ENCODE measurements around the gene GATC. TPM values are rescaled to one million over a fixed set of nuclear protein-coding genes. Genes with fewer than 3 reads are reported as not detected.

GATC gene
- total and polyA plus RNA-seq, 2 of the 4 experiments (the other 2 are of a cell fraction), result 8.7 to 16.5 TPM

DNA sequence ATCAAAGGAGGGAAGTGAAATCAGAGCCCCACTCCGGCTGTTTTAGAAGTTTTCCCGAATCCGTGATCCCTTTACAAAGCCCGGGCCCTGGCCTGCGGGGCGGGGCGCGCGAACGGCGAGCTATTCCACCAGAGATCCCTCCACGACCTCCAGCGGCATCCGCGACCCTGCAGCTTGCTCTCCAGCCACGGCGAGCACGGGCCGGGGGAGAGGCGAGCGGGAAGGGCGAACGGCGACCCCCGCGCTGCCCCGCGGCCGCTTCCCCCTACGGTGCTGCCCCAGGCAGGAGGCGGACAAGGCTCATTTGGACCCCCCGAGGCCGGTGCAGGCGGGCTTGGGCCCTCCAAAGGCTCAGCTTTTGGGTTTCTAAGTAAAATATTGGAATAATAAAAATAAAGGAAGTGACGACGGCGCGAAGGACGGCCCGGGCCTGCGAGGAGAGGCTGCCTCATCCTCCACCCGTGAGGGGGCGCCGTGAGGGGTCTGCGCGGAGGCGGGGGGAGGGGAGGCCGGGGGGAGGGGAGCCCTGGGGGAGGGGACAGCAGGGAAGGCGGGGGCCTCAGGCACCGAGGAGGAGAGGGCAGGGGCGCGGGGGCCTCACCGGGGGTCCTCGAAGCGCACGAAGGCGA, 22.7 kb downstream of the GATC start:
- DNase-seq, result peak; percentile 10
- Histone ChIP-seq H4K5ac (ENCODE audit: low read depth, low read length) (peak overlapping the region; percentile 61), H3K9me1 (ENCODE audit: insufficient read depth, low read length) (no peaks in the 10 kb centered on the region), H2BK5ac (ENCODE audit: low read depth, low read length, poor library complexity, severe bottlenecking) (peak overlapping the region; percentile 84), H2AK9ac (replicated peaks; ENCODE audit: low read depth, low read length, poor library complexity) (peak overlapping the region; percentile 80), H3K9ac (ENCODE audit: low read depth, low read length) (peak overlapping the region; percentile 77), H4K91ac (ENCODE audit: insufficient read depth, low read depth, low read length) (peak overlapping the region; percentile 70), H3K4ac (ENCODE audit: low read depth, low read length) (peak overlapping the region; percentile 95), H3K56ac (ENCODE audit: extremely low read depth, insufficient read depth, low read length) (peak overlapping the region; percentile 70; the same call in 1 of the 2 replicates), H3K4me3 (ENCODE audit: insufficient read depth, low read depth, low read length) (peak overlapping the region; percentile 80), H4K20me1 (ENCODE audit: insufficient read depth, low read length) (peaks cover 45% of the 10 kb centered on the region), H3K4me2 (ENCODE audit: low read depth, low read length) (peak overlapping the region; percentile 96), H2AK5ac (ENCODE audit: low read depth, low read length) (peak overlapping the region; percentile 71), H3K9me3 (ENCODE audit: control insufficient read depth, insufficient read depth, low read length) (no peaks in the 10 kb centered on the region), H3K36me3 (ENCODE audit: control insufficient read depth, insufficient read depth, low read length) (peaks cover 19% of the 10 kb centered on the region), H3K18ac (ENCODE audit: low read depth, low read length) (peak overlapping the region; percentile 51; the same call in 1 of the 2 replicates), H3K79me1 (ENCODE audit: low read depth in 1 of 2, low read length in 2 of 2) (peaks cover 17 to 57% of the 10 kb centered on the region in 2 experiments), H3K23ac (ENCODE audit: low read depth, low read length) (peak overlapping the region; percentile 86), H3K27me3 (ENCODE audit: control insufficient read depth, insufficient read depth, low read length) (no peaks in the 10 kb centered on the region), H3K4me1 (ENCODE audit: control insufficient read depth, insufficient read depth, low read length) (peaks cover 4% of the 10 kb centered on the region; the same call in 1 of the 2 replicates), H4K8ac (ENCODE audit: low read depth in 2 of 2, low read length in 2 of 2) (peak overlapping the region; percentile 68 to 92), H2BK15ac (ENCODE audit: low read depth, low read length) (no peak overlapping the region), H3K14ac (replicated peaks; ENCODE audit: low read depth, low read length) (peak overlapping the region; percentile 82; the same call in 1 of the 2 replicates), H2AFZ (replicated peaks; ENCODE audit: low read length, poor library complexity) (peak overlapping the region; percentile 98), H3K27ac (ENCODE audit: insufficient read depth, low read length) (peak overlapping the region; percentile 91), H2BK120ac (ENCODE audit: low read depth, low read length) (no peak overlapping the region), H2BK20ac (ENCODE audit: low read depth, low read length) (no peak overlapping the region)
- intact Hi-C loops (cut with micrococcal nuclease), result loop anchor here (1.0 kb wide), 1 partner anchor 27 kb away; the partner anchor contains the start of gene DYNLL1
- in situ Hi-C loops (cut with MboI; ENCODE audit: low sequenced_read_pairs), result no loop called here
- dilution Hi-C loops (cut with HindIII; ENCODE audit: low sequenced_read_pairs, unreplicated experiment), result no loop called here
- ATAC-seq (ENCODE audit: low read depth), result peak; percentile 50
- CTCF ChIA-PET, result interaction anchor here (0.6 kb wide), 1 partner anchor 33 kb away, joined by 3 read pairs; no protein-coding TSS in a partner anchor
- POLR2A ChIA-PET (ENCODE audit: unreplicated experiment), result no interaction called here
- no TSS peak for BruUV-seq (replicated peaks)
- TF ChIP-seq CTCF (conservative IDR thresholded peaks at IDR 0.05; ENCODE audit: low read depth, low read length) (no peak), MAZ (IDR thresholded peaks at IDR 0.05; ENCODE audit: borderline replicate concordance, low read depth, low read length) (no peak), FOS (IDR thresholded peaks at IDR 0.05; ENCODE audit: low read depth, low read length) (no peak), RFX5 (IDR thresholded peaks at IDR 0.05; ENCODE audit: low read depth, low read length) (no peak), MAFK (IDR thresholded peaks at IDR 0.05; ENCODE audit: low read depth, low read length) (no peak)
- WGBS, 2 experiments (ENCODE audit: extremely low coverage in 2 of 2, insufficient read length in 1 of 2), result 3% methylated on average over 14 of the region's 57 CpGs; no CpG with 5 or more reads in 1 of the 2 experiments
